Esophagus squamous epithelium (tissue), 5 donors: ENCODE measurements around the gene TMUB1. TPM values are rescaled to one million over a fixed set of nuclear protein-coding genes. Genes with fewer than 3 reads are reported as not detected.

Experiments used
- DNase-seq: peaks from one replicate; lab custom pipeline; 2025; lab: John Stamatoyannopoulos, UW
- H3K27ac ChIP-seq, 4 donors: fragments of 200-600 bp; sonication (generic); one replicate each; pipeline ENCODE4 v1.5.1; 2016 to 2019; ENCODE audit warnings: mild to moderate bottlenecking in 1 of 4
- H3K27me3 ChIP-seq, 4 donors: fragments of 200-600 bp; sonication (generic); 1 replicate in 3 of 4; 2 replicates in 1 of 4; pipeline versions ENCODE4 v1.5.1 to v1.6.0; 2017 to 2021; ENCODE audit warnings: antibody characterized with exemption in 1 of 4
- H3K36me3 ChIP-seq, 3 donors: fragments of 200-600 bp; sonication (generic); one replicate each; pipeline ENCODE4 v1.5.1; 2016 to 2019
- H3K4me1 ChIP-seq, 3 donors: fragments of 200-600 bp; sonication (generic); one replicate each; pipeline ENCODE4 v1.5.1; 2017 to 2019
- H3K4me3 ChIP-seq, 4 donors: fragments of 200-600 bp; sonication (generic); 1 replicate in 3 of 4; 2 replicates in 1 of 4; pipeline ENCODE4 v1.5.1; 2016 to 2019; ENCODE audit warnings: mild to moderate bottlenecking in 2 of 4, moderate library complexity in 1 of 4
- H3K9me3 ChIP-seq, 3 donors: fragments of 200-600 bp; sonication (generic); one replicate each; pipeline ENCODE4 v1.5.1; 2016 to 2019
- POLR2A ChIP-seq, 4 donors: fragments of 450-650 bp; IDR thresholded peaks; one replicate each; pipeline ENCODE4 v1.6.1; 2017; ENCODE audit warnings: antibody characterized with exemption in 4 of 4, mild to moderate bottlenecking in 4 of 4, moderate library complexity in 3 of 4
- WGBS, 2 donors: methylation state at CpG; one replicate each; pipeline ENCODE4 v1.1.5; 2018; 5-methylcytosine and 5-hydroxymethylcytosine counted together
- intact Hi-C: fragments of 100-400 bp; cut with DNase I; formaldehyde crosslinking; loops from one replicate; pipeline ENCODE4 v1.15.0; 2022
- total RNA-seq, 4 donors: library from RNA; depleted of rRNA; stranded (reverse); fragments of >200 nt; gene quantifications; one replicate each; pipeline ENCODE4 v1.1.0, GENCODE V29; 2016
- TF ChIP-seq, protein P1 (sequence below), 6 experiments: fragments of 450-650 bp in 4 of 6; fragments of 200-600 bp in 2 of 6; sonication (generic) in 2 of 6; IDR thresholded peaks; one replicate each; pipeline ENCODE4 v1.5.1; 2016 to 2019; ENCODE audit warnings: antibody characterized with exemption in 6 of 6, mild to moderate bottlenecking in 4 of 6, moderate library complexity in 4 of 6
- donor health status: DM: yes; HTN: yes; CAD: no.

Gene TMUB1
- total RNA-seq, 4 donors from 2014 or later, result 28.4 to 51.0 (median 35.2) TPM

DNA sequence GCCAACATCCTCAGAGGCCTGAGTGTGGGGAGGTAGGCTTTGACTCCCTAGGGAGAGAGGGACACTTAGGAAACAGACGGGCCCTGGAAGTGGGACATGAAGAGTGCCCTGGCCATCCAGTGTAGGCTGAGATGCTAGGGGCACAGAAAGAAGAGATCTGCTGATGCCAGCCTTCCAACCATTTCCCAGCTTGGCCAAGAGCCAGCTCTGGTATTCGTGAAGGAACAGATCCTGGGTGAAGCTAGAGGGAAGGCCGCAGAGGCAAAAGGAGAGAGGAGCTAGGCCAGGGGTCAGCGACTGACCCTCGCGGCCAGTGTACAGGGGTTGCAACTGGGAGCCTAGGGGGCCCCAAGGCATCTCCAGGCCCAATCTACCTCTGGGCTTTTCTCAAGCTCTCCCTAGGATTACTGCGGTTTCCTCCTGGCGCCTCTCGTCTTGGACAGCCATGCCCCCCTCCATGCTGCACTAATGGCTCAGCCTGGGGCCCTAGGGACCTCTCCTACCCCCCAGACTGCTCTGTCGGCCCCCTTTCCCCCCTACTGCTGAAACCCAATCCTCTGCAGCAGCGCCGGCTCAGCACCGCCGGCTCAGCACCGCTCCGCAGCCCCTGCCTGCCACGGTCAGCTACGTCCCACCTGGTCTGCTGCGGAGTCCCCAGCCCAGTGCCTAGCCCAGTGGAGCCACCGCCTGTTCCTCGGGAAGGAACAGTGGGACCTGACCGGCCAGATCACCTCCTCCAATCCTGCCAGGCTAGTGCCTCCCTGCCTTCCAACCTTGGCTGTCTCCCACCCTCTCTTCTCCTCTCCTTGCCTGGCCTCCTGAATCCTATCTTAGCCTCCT lies 35.1 kb downstream of the TMUB1 start, which contains the start of gene ASIC3:
TSS of gene ASIC3 (plus strand) at position 556 of the 840 bp plus-strand sequence. CDS start 355 bp downstream, outside the sequence.
- 76 to 79% methylated on average over 15 to 22 of the region's 22 CpGs for WGBS, 2 donors
- no peak for TF ChIP-seq POLR2A (IDR thresholded peaks at IDR 0.05)
- TF ChIP-seq, protein P1, sequence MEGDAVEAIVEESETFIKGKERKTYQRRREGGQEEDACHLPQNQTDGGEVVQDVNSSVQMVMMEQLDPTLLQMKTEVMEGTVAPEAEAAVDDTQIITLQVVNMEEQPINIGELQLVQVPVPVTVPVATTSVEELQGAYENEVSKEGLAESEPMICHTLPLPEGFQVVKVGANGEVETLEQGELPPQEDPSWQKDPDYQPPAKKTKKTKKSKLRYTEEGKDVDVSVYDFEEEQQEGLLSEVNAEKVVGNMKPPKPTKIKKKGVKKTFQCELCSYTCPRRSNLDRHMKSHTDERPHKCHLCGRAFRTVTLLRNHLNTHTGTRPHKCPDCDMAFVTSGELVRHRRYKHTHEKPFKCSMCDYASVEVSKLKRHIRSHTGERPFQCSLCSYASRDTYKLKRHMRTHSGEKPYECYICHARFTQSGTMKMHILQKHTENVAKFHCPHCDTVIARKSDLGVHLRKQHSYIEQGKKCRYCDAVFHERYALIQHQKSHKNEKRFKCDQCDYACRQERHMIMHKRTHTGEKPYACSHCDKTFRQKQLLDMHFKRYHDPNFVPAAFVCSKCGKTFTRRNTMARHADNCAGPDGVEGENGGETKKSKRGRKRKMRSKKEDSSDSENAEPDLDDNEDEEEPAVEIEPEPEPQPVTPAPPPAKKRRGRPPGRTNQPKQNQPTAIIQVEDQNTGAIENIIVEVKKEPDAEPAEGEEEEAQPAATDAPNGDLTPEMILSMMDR (IDR thresholded peaks at IDR 0.05), result no peak
- H3K9me3 ChIP-seq, result no peaks in the 10 kb centered on the region
- H3K4me3 ChIP-seq, result no peak within 1 kb of the TSS
- H3K4me1 ChIP-seq, result peaks cover 10 to 24% (median 11%) of the 10 kb centered on the region in 3 donors
- DNase-seq, result no peak
- H3K27me3 ChIP-seq, result peaks cover 0 to 19% (median 0%) of the 10 kb centered on the region in 4 donors
- H3K36me3 ChIP-seq, result peaks cover 0 to 29% (median 0%) of the 10 kb centered on the region in 3 donors
- H3K27ac ChIP-seq, result no peak within 1 kb of the TSS
- intact Hi-C loops, result no loop called here

- no peak for TF ChIP-seq POLR2A (IDR thresholded peaks at IDR 0.05)
- TF ChIP-seq, protein P1 (IDR thresholded peaks at IDR 0.05), result no peak
- Histone ChIP-seq H3K4me3 (no peak overlapping the region), H3K27me3 (peaks cover 0 to 19% (median 0%) of the 10 kb centered on the region in 4 donors), H3K27ac (no peak overlapping the region), H3K4me1 (peaks cover 10 to 24% (median 11%) of the 10 kb centered on the region in 3 donors), H3K36me3 (peaks cover 0 to 36% (median 0%) of the 10 kb centered on the region in 3 donors), H3K9me3 (no peaks in the 10 kb centered on the region)
- no peak for DNase-seq
- 20 to 26% methylated on average over 2 to 6 of the region's 14 CpGs for WGBS, 2 donors
- intact Hi-C loops, result no loop called here
Measured at GRCh38 chr7:151046603-151047573, 36.4 kb downstream of the TMUB1 start.

DNA sequence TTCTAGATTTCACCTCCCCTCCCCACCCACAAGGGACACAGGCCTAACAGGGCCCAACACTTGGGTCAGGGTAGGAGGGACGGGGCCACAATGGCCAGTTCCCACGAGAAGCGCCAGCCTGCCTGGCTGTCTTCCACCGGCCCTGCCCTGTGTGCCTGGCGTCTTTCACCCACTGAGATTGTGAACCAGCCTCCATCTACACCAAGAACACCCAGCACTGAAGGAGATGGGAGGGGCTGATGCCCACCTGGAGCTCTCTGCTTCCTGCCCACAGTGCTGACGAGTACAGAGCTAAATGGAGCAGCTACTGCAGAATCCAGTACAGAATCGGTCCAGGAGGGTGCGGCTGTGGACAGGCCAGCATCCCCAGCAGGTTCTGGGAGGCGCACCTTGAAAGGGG lies 37.3 kb downstream of the TMUB1 start:
- Histone ChIP-seq H3K36me3 (peaks cover 0 to 46% (median 8%) of the 10 kb centered on the region in 3 donors), H3K27ac (no peak overlapping the region), H3K4me3 (no peak overlapping the region), H3K27me3 (peaks cover 0 to 12% (median 0%) of the 10 kb centered on the region in 4 donors), H3K4me1 (peaks cover 3 to 17% (median 7%) of the 10 kb centered on the region in 3 donors), H3K9me3 (no peaks in the 10 kb centered on the region)
- 92% methylated on average over 2 of the region's 9 CpGs; no CpG with 5 or more reads in 1 of the 2 donors for WGBS, 2 donors
- intact Hi-C loops, result no loop called here
- no peak for DNase-seq
- no peak for TF ChIP-seq POLR2A (IDR thresholded peaks at IDR 0.05)
- TF ChIP-seq, protein P1 (IDR thresholded peaks at IDR 0.05), result no peak

GRCh38 chr7:151045262-151045661 lies 38.0 kb downstream of the TMUB1 start:
- no peak for DNase-seq
- TF ChIP-seq, protein P1 (IDR thresholded peaks at IDR 0.05), result no peak
- TF ChIP-seq POLR2A (IDR thresholded peaks at IDR 0.05), result no peak
- Histone ChIP-seq H3K9me3 (no peaks in the 10 kb centered on the region), H3K36me3 (peaks cover 0 to 48% (median 8%) of the 10 kb centered on the region in 3 donors), H3K27me3 (peaks cover 0 to 5% (median 0%) of the 10 kb centered on the region in 4 donors), H3K4me1 (peaks cover 0 to 13% (median 5%) of the 10 kb centered on the region in 3 donors), H3K27ac (no peak overlapping the region), H3K4me3 (no peak overlapping the region)
- intact Hi-C loops, result no loop called here
- WGBS, 2 donors, result 100% methylated on average over 1 of the region's 11 CpGs; no CpG with 5 or more reads in 1 of the 2 donors
